HG02852 (cell line): ENCODE measurements around the gene SLC25A11.
"Not testable (repeated sequence)": the region's sequence is repeated elsewhere in the genome, so short reads cannot be mapped to it uniquely, and the experiment has no call there.

Source experiments
- ATAC-seq: cut with Tn5 transposase; IDR thresholded peaks from one replicate; pipeline ENCODE4 v1.9.1; 2021; ENCODE audit warnings: mild to moderate bottlenecking, moderate library complexity; ENCODE audit not compliant: unreplicated experiment

SLC25A11 gene

DNA sequence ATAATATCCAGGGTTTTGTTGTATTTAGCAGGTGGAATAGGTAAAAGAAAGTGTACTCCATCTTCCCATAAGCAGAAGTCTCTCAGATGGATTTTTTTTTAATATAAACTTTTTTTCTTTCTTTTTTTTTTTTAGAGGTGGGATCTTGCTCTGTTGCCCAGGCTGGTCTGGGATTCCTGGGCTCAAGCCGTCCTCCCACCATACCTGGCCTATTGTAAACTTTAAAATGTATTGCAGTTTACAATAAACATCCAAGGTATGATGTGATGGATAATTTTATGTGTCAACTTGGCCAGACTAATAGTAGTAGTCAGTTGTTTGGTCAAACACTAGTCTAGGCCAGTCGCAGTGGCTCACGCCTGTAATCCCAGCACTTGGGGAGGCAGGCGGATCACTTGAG, 18.5 kb downstream of the SLC25A11 start:
- ATAC-seq = no peak

DNA sequence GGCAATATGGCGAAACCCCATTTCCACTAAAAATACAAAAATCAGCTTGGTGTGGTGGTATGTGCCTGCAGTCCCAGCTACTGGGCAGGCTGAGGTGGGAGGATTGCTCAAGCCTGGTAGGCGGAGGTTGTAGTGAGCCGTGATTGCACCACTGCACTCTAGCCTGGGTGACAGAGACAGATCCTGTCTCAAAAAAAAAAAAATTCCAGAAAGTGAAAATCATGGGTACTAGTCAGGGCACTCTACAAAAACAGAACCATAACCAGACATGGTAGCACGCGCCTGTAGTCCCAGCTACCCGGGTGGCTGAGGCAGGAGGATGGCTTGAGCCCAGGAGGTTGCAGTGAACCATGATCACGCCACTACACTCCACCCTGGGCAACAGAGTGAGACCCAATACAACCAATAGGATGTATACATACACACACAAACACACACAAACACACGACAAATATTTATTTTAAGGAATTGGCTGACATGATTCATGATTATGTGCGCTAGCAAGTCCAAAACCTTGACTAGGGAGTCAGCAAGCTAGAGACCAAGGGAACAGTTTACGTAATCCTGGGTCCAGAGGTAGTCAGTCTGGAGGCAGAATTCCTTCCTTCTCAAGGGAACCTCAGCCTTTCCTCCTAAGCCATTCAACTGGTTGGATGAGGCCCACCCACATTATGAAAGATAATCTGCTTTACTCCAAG, 19.3 kb downstream of the SLC25A11 start:
- no peak for ATAC-seq

DNA sequence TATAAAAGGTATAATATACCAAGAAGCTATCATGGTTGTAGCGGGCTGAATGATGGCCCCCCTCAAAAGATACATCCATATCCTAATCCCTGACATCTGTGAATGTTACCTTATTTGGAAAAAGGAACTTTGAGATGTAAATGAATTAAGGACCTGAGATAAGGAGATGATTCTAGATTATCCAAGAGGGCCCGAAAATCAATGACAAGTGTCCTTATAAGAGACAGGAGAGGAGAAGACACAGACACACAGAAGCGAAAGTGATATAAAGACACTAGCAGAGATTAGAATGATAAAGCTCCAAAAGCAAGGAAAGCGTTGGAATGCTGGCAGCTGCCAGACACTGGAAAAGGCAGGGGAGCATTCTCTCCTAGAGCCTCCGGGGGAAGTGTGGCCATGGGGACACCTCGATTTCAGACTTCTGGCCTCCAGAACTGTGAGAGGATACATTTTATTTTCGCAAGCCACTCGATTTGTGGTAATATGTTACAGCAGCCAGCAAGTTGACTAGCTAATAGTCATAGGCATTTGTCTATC, 20.3 kb downstream of the SLC25A11 start:
- ATAC-seq = no peak

DNA sequence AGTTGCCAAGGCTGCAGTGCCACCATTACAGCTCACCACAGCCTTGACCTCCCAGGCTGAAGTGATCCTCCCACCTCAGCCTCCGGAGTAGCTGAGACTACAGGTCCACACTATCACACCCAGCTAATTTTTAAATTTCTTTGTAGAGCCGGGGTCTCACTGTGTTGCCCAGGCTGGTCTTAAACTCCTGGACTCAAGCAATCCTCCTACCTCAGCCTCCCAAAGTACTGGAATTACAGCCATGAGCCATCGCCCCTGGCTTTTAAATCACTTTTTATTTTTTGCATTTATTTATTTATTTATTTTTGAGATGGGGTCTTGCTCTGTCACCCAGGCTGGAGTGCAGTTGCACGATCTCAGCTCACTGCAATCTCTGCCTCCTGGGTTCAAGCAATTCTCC, 25.3 kb downstream of the SLC25A11 start:
- ATAC-seq = not testable (repeated sequence)

DNA sequence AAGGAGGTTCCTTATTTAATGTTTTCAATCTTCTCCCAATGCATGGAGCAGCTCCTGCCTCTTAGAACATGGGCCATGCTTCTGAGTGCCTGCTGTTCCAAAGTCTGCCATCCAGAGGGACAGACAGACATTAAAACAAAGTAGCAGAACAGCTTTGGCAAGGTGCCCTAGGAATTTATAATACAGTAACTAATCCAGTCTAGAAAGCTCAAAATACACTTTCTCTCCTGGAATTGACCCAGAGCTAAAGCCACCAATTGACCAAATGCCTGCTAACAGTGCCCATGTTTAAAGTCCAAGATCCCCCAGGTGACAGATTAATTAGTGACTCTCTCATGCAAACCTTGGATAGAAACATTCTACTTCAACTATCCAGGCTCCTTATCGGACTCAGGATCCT, 25.9 kb downstream of the SLC25A11 start:
- no peak for ATAC-seq

DNA sequence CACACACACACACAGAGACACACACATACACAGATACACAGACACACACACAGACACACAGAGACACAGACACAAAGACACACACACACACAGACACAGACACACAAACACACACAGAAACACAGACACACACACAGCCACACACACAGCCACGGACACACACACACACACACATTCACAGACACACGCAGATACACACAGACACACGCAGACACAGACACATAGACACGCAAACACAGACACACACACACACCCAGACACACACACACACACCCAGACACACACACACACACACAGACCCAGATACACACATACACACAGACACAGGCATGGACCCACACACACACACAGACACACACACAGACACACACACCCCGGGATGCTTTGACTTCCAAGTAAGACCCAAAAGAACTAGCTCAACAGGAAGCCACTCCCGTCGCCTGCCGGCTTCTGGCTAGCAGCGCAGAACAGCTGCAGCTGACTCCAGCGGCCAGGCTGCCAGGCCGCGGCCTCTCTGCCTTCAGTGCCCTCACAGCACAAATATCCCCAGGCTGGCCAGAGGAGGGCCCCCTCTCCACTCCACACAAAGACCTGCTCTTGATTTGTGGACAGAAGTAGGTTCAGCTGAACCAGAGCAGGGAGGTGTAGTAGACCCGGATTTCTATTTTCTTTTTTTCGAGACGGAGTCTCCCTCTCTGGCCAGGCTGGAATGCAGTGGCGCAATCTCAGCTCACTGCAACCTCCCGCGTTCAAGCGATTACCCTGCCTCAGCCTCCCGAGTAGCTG, 30.9 kb downstream of the SLC25A11 start:
- no peak for ATAC-seq

DNA sequence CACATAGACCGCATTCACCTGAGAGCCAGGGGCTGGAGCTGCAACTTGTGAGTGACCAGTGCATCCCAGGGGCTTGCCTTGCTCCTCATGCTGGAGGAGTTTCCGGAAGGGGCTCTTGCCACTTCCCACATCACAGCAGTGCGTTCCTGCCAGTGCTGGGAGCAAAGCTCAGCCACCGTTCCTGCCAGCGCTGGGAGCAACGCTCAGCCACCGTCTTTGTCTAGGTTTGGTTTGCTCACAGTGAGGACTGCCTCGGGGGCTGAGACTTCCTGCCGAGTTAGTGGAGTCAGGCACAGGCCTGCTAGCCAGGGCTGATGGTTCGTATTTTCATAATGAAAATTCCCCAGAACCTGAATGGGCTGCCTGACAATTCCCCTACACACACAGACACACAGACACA, 31.5 kb downstream of the SLC25A11 start:
- no peak for ATAC-seq

DNA sequence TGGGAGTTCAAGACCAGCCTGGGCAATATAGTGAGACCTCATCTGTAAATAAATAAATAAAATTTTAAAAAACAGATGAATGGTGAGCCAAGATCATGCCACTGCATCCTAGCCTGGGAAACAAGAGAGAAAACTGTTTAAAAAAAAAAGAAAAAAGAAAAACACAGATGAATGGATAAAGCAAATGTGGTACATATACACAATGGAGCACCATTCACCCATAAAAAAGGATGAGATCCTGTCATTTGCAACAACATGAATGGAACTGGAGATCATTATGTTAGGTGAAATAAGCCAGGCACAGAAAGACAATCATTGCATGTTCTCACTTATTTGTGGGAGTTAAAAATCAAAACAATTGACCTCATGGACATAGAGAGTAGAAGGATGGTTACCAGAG, 33.2 kb downstream of the SLC25A11 start:
- ATAC-seq = not testable (repeated sequence)

DNA sequence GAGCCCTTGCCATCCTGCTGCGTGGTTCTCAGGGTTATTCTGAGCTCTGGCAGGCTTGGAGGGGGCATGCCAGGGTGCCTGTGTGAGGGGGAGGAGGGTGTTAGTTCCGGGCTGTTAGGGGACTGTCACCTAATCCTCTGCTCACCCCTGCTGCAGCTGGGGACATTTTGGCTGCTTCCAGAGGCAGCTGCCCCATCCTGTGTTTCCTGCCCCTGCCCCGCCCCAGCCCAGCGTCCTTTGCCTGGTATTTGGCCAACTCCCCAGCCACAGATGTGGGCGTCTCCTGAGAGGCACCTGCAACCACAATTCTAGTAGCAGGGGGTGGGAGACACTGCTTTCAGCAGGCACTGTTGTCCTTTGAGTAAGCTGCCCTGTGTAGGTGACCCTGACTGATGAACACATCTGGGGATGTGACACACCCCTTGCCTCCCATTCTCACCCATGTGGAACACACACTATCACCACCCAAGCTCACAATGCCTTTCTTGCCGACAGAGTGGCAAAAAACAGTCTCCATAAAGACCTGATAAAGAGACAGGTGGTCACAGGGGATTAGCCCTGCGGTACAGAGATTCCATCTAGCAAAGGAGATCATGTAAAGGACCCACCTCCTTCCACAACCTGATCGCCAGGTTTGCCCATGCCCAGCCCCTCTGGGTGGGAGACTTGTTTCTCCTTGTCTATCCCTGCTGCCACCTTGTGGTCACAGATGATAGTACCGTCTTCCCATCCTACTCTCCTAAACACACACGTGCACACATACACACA, 36.6 kb downstream of the SLC25A11 start, which contains the start of gene CHRNE:
CHRNE (minus strand) TSS at position 48 of the 768 bp plus-strand sequence; CDS start at position 13, 35 bp downstream.
- no peak for ATAC-seq

DNA sequence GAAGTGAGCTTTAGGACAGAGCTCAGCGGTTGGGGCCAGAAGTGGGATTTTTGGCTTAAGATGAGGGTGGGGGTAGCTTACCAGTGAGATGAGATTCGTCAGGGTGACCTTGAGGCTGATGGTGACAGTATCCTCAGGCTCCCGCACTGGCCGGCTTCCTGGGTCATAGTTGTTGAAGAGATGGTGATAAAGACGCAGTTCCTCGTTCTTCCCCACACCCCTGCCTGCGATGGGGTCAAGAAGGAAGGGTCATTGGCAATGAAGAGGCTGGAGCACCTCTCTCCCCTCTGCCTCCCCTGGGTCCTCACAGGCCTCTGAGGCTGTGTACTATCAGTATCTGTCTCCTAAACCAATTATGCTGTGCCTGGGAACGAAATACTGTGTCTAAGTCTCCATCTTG, 37.3 kb downstream of the SLC25A11 start:
- ATAC-seq = no peak

DNA sequence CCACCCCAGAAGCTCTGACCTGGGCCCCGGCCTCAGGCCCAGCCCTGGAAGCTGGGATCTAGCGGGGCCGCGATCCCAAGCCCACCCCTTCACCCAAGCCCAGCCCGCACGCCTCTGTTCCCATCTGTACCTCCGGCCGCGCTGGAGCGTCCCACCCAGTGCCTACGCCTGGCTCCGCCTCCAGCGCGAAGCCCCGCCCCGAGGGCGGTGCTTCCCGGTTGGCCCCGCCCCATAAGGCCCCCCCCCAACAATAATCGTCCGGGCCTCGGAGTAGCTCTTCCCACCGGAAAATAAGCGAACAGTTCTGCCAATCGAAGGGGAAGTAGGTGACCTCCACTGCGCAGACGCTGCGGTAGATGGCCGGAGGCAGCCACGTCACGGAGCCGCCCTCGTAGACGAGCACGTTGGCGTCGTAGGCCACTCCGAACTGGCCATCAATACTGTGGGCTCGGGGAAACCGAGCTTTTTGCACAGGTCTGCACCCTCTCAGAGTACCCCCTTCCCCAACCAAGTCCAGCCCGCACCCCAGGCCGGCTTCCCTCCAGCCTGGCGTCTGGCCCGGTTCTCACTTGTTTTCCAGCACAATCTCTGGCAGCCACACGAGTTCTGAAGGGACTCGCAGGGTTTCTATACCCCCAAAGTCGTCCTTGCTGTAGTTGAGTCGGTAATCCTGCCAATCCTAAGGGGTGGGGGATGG, 38.0 kb downstream of the SLC25A11 start:
- no peak for ATAC-seq

DNA sequence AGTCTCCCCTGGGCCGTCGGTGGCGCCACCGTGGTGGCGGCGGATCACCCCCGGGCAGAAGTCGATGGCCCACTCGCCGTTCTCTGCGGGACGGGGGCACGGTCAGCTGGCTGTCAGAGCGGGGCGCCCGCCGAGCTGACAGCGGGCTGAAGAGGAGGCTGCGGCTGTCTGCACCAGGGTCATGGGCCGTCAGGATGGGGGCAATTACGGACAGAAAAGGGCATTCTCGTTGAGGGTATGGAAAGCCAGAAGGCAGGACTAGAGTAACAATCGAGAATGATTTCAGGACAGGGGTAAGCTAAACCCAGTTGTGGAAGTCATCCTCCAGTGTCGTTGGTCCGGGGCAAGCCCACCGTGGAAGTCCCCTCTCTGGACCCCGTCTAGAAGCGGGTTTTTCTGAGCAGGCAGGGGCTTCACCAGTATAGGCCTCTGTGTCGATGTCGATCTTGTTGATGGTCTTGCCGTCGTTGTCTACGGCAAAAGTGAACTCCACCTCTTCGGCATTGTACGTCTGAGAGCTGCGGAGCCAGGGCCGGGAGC, 38.7 kb downstream of the SLC25A11 start:
- ATAC-seq = no peak

DNA sequence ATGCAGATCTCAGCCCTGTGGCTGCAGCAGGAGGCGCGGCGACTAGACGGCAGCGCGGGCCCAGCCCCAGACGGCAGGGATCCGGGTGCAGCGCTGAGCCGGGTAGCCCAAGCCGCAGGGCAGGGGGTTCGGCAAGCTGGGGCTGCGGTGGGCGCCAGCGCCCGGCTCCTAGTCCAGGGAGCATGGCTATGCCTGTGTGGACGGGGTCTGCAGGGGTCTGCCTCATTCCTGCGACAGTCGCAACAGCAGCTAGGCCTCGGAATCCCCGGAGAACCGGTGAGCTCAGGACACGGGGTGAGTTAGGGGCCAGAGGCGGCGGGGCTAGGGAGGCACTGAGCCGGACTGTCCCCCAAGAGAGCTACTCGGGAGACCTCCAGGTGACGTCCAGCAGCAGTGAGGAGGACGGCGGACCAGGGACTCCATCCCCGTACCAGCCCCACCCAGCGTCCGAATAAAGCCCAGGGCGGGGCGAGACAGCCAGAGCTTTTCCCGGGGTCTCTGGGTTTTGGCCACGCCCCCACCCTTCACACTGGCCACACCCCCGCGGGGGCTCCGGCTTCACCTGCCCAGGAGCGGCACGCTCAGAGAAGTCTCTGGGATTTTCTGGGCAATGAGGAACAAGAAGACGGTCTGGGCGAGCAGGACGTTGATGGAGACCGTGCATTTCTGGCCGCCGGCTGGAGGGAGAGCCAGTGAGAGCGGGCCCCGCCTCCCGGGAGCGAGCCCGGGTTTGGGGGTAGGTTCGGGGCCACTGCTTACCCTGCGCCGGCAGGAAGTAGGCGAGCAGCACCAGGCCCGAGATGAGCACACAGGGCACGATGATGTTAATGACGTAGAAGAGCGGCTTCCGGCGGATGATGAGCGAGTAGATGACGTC, 39.4 kb downstream of the SLC25A11 start:
- ATAC-seq = no peak

DNA sequence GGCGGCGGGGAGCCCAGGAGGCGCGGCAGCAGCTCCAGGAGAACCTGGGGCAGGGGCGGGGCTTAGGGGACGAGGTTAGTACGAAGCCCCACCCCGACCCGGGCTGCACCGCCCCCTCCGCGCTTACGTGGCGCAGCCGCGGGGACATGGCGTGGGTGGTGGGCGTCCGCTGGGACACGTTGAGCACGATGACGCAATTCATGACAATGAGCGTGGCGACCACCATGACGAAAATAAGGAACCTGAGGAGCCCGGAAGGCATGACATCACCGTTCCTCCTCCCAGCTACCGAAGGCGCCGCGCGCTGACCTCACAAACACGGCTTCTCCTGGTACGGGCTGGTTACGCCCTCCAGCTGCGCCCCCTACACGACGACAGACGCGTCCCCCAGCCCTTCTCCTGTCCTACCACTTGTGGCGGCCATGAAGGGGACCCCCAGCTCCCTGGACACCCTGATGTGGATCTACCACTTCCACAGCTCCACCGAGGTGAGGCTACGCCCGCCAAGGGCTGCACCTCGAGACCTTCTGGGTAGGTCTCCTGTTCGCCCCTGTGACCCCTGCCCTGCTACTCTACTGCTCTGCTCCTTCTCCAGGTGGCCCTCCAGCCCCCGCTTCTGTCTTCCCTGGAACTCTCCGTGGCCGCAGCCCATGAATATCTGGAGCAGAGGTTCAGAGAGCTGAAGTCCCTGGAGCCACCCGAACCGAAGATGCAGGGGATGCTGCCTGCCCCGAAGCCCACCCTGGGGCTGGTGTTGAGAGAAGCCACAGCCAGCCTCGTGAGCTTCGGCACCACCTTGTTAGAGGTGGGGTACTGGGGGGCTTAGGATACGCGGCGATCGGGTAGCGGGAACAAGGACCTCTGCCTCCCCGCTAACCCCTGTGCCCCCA, 40.3 kb downstream of the SLC25A11 start, which contains the start of gene C17orf107:
C17orf107 (plus strand) TSS at position 196 of the 890 bp plus-strand sequence; CDS start at position 423, 227 bp downstream.
- ATAC-seq = no peak

DNA sequence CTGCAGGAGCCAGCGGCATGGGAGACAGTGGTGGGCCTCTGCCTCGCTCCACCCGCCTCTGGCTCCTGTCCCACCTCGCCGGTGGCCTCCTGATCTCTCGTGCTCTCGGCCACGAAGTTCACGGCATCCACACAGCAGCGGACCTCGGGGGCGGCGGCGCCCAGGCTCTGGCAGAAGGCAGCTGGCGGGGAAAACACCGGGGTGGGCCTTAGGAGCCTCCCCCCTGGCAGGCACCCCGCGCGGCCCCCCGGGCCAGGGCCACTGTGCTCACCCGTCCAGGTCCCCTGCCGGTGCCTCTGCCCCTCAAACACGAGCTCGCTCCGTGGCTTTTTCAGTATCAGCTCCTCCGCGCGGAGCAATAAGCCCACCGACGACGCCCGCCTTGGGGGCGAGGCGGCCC, 40.9 kb downstream of the SLC25A11 start:
- ATAC-seq = no peak

DNA sequence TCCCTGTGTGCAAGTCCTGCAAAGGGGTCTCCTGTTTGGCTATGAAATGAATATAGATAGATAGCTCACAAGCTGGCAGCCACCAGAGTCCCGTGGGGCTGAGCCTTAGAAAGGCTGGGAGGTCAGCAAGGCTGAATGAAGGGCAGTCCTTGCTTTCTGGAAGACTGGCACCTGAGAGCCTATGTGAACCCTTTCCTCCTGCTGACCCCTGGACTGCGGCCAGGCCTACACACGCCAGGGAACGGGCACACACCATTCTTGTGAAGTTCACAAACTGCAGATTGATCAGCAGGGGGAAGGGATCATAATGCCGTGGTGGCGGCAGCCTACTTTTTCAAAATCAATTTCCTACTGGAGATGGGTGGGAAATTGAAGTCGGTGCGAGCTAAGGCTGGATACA, 41.5 kb downstream of the SLC25A11 start:
- ATAC-seq = no peak

DNA sequence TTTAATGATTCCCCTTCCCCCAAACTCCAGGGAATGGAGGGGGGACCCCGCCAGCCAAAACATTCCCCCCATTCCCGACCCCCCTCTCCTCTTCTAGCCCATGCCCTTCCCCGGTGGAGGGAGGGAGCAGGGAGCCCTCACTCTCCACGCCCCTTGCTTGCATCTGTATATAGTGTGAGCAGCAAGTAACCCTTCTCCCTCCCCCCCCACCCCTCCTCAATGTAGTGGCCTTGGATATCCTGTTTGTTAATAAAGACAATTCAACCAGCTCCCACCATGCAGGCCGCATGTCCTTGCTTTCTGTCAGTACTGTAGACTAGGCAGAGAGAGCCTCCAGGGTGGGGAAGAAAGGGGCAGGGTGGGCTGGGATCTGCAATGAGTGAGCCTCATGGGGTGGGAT, 42.1 kb downstream of the SLC25A11 start:
- no peak for ATAC-seq

DNA sequence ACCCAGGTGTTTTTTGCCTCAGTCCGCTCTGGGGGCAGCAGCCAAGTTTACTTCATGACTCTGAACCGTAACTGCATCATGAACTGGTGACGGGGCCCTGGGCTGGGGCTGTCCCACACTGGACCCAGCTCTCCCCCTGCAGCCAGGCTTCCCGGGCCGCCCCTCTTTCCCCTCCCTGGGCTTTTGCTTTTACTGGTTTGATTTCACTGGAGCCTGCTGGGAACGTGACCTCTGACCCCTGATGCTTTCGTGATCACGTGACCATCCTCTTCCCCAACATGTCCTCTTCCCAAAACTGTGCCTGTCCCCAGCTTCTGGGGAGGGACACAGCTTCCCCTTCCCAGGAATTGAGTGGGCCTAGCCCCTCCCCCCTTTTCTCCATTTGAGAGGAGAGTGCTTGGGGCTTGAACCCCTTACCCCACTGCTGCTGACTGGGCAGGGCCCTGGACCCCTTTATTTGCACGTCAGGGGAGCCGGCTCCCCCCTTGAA, 42.6 kb downstream of the SLC25A11 start:
- ATAC-seq = no peak
